Common myeloid progenitor, CD34-positive (primary cell): ENCODE results near the gene CLEC4M.
A peak's percentile ranks its signal among the peaks of the same experiment; 100 is the strongest.

Experiments used
- CTCF ChIA-PET: fragments of 350-600 bp; sonication (Branson Sonifier 250); formaldehyde crosslinking; loops from one replicate; lab custom pipeline; 2021; ENCODE audit warnings: antibody characterized with exemption; lab: Charles Lee
- POLR2A ChIA-PET: fragments of 350-600 bp; sonication (Branson Sonifier 250); formaldehyde crosslinking; loops from one replicate; lab custom pipeline; 2021; ENCODE audit warnings: antibody characterized with exemption; lab: Charles Lee
- DNase-seq, 3 donors: peaks; one replicate each; pipeline versions ENCODE4 v3.0.0 to v3.0.0-alpha.2; 2013
- H3K27ac ChIP-seq, 2 experiments: 1 replicate in 1 of 2; 2 replicates in 1 of 2; pipeline ENCODE4 v1.7.0; 2013; ENCODE audit warnings: inconsistent platforms in 2 of 2, low read length in 2 of 2, mild to moderate bottlenecking in 2 of 2, low read depth in 1 of 2, moderate library complexity in 1 of 2; ENCODE audit not compliant: severe bottlenecking in 2 of 2, insufficient read depth in 1 of 2, poor library complexity in 1 of 2
- H3K27me3 ChIP-seq, 5 experiments: replicated peaks in 2 of 5; 1 replicate in 3 of 5; 2 replicates in 2 of 5; pipeline versions ENCODE4 v1.6.1 to v1.7.0; 2013; ENCODE audit warnings: low read length in 4 of 5, mild to moderate bottlenecking in 2 of 5, moderate library complexity in 2 of 5, inconsistent platforms in 1 of 5; ENCODE audit not compliant: insufficient read depth in 5 of 5, control insufficient read depth in 4 of 5
- H3K36me3 ChIP-seq, 4 experiments: 1 replicate in 2 of 4; 2 replicates in 2 of 4; pipeline versions ENCODE4 v1.6.1 to v1.7.0; 2013; ENCODE audit warnings: low read length in 3 of 4, control low read depth in 1 of 4, mild to moderate bottlenecking in 1 of 4; ENCODE audit not compliant: control insufficient read depth in 4 of 4, insufficient read depth in 4 of 4
- H3K4me1 ChIP-seq, 4 experiments: 1 replicate in 3 of 4; 2 replicates in 1 of 4; pipeline versions ENCODE4 v1.6.1 to v1.7.1; 2013; ENCODE audit warnings: low read length in 3 of 4, mild to moderate bottlenecking in 3 of 4, control low read depth in 1 of 4, inconsistent platforms in 1 of 4, moderate library complexity in 1 of 4; ENCODE audit not compliant: control insufficient read depth in 4 of 4, insufficient read depth in 4 of 4; ENCODE audit errors: control extremely low read depth in 1 of 4
- H3K4me3 ChIP-seq, 7 experiments: 1 replicate in 4 of 7; 2 replicates in 3 of 7; pipeline versions ENCODE4 v1.5.1 to v1.7.0; 2013; ENCODE audit warnings: mild to moderate bottlenecking in 7 of 7, low read length in 6 of 7, moderate library complexity in 6 of 7, inconsistent platforms in 2 of 7, low read depth in 2 of 7, control low read depth in 1 of 7; ENCODE audit not compliant: insufficient read depth in 4 of 7, control insufficient read depth in 1 of 7; ENCODE audit errors: extremely low read depth in 1 of 7
- H3K9me3 ChIP-seq, 5 experiments: 1 replicate in 4 of 5; 2 replicates in 1 of 5; pipeline versions ENCODE4 v1.6.1 to v1.7.1; 2013; ENCODE audit warnings: low read length in 4 of 5, mild to moderate bottlenecking in 2 of 5, inconsistent platforms in 1 of 5, low read depth in 1 of 5, moderate library complexity in 1 of 5; ENCODE audit not compliant: control insufficient read depth in 4 of 5, insufficient read depth in 2 of 5; ENCODE audit errors: control extremely low read depth in 1 of 5
- WGBS: methylation state at CpG from one replicate; pipeline ENCODE4 v1.1.5; 2013; ENCODE audit not compliant: insufficient coverage; 5-methylcytosine and 5-hydroxymethylcytosine counted together

CLEC4M gene

GRCh38 chr19:7787602-7788177, 24.6 kb downstream of the CLEC4M start:
- H3K27me3 ChIP-seq: peaks cover 3 to 59% (median 30%) of the 10 kb centered on the region in 5 experiments
- peaks cover 0 to 14% (median 7%) of the 10 kb centered on the region in 4 experiments for H3K4me1 ChIP-seq
- no peak overlapping the region for H3K27ac ChIP-seq
- no peaks in the 10 kb centered on the region for H3K36me3 ChIP-seq
- no peak for DNase-seq
- POLR2A ChIA-PET: interaction anchor here (0.6 kb wide), 1 partner anchor 635 kb away, joined by 3 read pairs; no protein-coding TSS in a partner anchor
- peaks cover 0 to 3% (median 2%) of the 10 kb centered on the region in 5 experiments for H3K9me3 ChIP-seq
- CTCF ChIA-PET: interaction anchor here (0.6 kb wide), 1 partner anchor 219 kb away, joined by 4 read pairs; no protein-coding TSS in a partner anchor
- WGBS: 13% methylated on average over 19 of the region's 22 CpGs
- no peak overlapping the region for H3K4me3 ChIP-seq

DNA sequence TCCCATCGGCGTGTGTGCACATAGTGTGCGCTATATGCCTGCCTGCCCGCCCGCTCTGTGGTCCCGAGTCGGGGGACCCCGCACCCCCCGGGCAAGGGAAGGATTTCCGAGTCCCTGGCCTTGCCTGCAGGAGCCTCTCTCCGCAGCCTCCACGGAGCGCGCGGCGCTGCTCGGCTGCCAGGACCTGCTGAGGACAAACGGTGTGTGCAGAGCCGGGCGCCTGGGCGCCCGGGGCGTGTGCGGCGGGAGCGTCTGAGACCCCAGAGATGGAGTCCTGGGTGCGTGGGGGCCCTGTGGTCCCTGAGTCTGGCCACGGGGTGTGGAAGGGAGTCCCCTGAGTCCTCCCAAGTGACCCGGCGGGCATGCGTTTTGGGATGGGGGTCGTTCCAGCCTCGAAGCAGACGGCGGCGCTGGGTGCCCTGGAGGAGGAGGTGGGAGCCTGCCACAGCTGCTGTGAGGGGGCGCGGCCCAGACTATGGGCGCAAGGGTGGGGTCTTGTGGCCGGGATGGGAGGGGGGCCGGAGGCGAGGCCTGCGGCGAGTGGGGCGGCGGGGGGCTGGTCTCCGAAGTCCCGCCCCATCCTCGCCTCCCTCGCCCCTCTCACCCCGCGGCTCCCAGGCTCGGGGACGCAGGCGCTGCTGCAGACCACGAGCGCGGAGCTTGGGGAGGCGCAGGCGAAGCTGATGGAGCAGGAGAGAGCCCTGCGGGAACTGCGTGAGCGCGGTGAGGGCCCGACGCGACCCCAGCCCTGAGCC, 25.3 kb downstream of the CLEC4M start:
- Histone ChIP-seq H3K36me3 (no peaks in the 10 kb centered on the region), H3K27me3 (peaks cover 3 to 57% (median 30%) of the 10 kb centered on the region in 5 experiments), H3K9me3 (peaks cover under 1 to 3% (median 2%) of the 10 kb centered on the region in 5 experiments), H3K4me3 (peak overlapping the region in 1 of 7 experiments; percentile 33), H3K4me1 (peaks cover 0 to 14% (median 7%) of the 10 kb centered on the region in 4 experiments), H3K27ac (no peak overlapping the region)
- DNase-seq: peak in 2 of 3 donors; percentile 20 to 49
- POLR2A ChIA-PET: no interaction called here
- CTCF ChIA-PET: interaction anchor here (0.5 kb wide), 1 partner anchor 1134 kb away, joined by 3 read pairs; no protein-coding TSS in a partner anchor
- 5% methylated on average over 67 of the region's 67 CpGs for WGBS

GRCh38 chr19:7788933-7789323, 25.9 kb downstream of the CLEC4M start:
- H3K27me3 ChIP-seq: peaks cover 3 to 52% (median 27%) of the 10 kb centered on the region in 5 experiments
- H3K27ac ChIP-seq: no peak overlapping the region
- DNase-seq: no peak
- WGBS: 1% methylated on average over 14 of the region's 23 CpGs
- no peaks in the 10 kb centered on the region for H3K36me3 ChIP-seq
- H3K4me1 ChIP-seq: peaks cover 0 to 14% (median 7%) of the 10 kb centered on the region in 4 experiments
- ChIA-PET POLR2A (no interaction called here), CTCF (interaction anchor here (0.5 kb wide), 1 partner anchor 1134 kb away, joined by 3 read pairs; no protein-coding TSS in a partner anchor)
- peaks cover 0 to 3% (median 2%) of the 10 kb centered on the region in 5 experiments for H3K9me3 ChIP-seq
- peak overlapping the region in 2 of 7 experiments; percentile 24 to 33 for H3K4me3 ChIP-seq

GRCh38 chr19:7789447-7789846, 26.4 kb downstream of the CLEC4M start:
- Histone ChIP-seq H3K4me1 (peaks cover 0 to 14% (median 7%) of the 10 kb centered on the region in 4 experiments), H3K27ac (no peak overlapping the region), H3K4me3 (peak overlapping the region in 1 of 7 experiments; percentile 33), H3K27me3 (peaks cover 3 to 48% (median 22%) of the 10 kb centered on the region in 5 experiments), H3K9me3 (peaks cover 0 to 3% (median 2%) of the 10 kb centered on the region in 5 experiments), H3K36me3 (no peaks in the 10 kb centered on the region)
- ChIA-PET CTCF (no interaction called here), POLR2A (no interaction called here)
- WGBS: 10% methylated on average over 14 of the region's 31 CpGs
- DNase-seq: peak in 2 of 3 donors; percentile 25 to 44

DNA sequence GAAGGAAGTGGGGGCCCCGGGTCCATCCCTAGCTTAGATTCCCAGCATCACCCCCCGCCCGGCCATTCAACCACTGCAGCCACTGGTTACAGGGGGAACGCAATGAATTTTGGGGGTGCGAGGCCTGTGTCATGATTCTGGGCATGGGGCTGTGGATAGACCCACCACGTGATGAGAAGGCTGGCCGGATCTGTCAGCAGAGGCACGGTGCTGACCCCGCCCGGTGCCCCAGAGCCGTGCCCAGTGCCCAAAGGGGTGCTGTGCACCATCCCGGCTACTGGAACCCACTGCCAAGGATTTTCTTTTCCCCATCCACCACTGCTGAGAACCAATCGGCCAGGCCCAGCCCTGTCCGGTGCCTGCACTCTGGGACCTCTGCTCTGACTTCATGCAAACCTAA, 27.4 kb downstream of the CLEC4M start:
- no peaks in the 10 kb centered on the region for H3K36me3 ChIP-seq
- ChIA-PET POLR2A (no interaction called here), CTCF (interaction anchor here (1.6 to 2.0 kb wide), 3 partner anchors 10 to 110 kb away, joined by 4 to 9 read pairs (median 7); partner anchors contain the start of gene TRAPPC5)
- peaks cover 0 to 14% (median 7%) of the 10 kb centered on the region in 4 experiments for H3K4me1 ChIP-seq
- H3K9me3 ChIP-seq: peaks cover 0 to 2% (median 0%) of the 10 kb centered on the region in 5 experiments
- H3K27me3 ChIP-seq: peaks cover 0 to 48% (median 22%) of the 10 kb centered on the region in 5 experiments
- H3K27ac ChIP-seq: no peak overlapping the region
- 92% methylated on average over 10 of the region's 14 CpGs for WGBS
- no peak for DNase-seq
- H3K4me3 ChIP-seq: no peak overlapping the region

DNA sequence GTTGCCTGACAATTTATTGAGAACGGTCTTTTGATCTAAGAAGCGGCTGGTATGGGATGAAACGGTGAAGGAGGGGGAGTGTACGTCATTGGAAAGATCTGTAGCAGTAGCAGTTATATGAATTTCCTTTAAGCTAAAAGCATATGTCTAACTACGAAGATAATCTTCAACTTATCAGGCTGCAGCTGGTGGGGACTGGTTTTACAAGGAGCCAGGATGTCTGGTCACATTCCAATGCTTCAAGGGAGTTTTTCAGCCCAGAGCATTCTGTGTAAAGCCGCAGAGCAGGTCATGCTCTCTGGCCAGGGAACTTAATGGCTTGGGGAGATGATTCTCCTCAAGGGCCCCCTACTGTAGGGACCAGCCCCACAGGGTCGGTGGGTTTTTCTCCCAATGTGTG, 29.2 kb downstream of the CLEC4M start:
- H3K4me1 ChIP-seq: peaks cover 0 to 14% (median 7%) of the 10 kb centered on the region in 4 experiments
- H3K36me3 ChIP-seq: no peaks in the 10 kb centered on the region
- POLR2A ChIA-PET: interaction anchor here (0.6 kb wide), 1 partner anchor 29 kb away, joined by 3 read pairs; the partner anchor contains the start of gene CLEC4M
- CTCF ChIA-PET: interaction anchor here (1.5 to 2.0 kb wide), 3 partner anchors 108 to 140 kb away, joined by 3 to 7 read pairs (median 4); partner anchors contain the start of gene TRAPPC5
- WGBS: 94% methylated on average over 3 of the region's 7 CpGs
- DNase-seq: no peak
- no peak overlapping the region for H3K27ac ChIP-seq
- H3K4me3 ChIP-seq: no peak overlapping the region
- H3K9me3 ChIP-seq: peaks cover 0 to 2% (median 0%) of the 10 kb centered on the region in 5 experiments
- peaks cover 0 to 36% (median 21%) of the 10 kb centered on the region in 5 experiments for H3K27me3 ChIP-seq
